OCI-LY3 (cell line): ENCODE data around the gene MRPL52.

Experiments
- EZH2phosphoT487 ChIP-seq: fragments of 200-600 bp; shearing (Covaris generic); IDR thresholded peaks from 2 replicates; pipeline ENCODE4 v1.6.1; 2018; ENCODE audit warnings: antibody characterized with exemption, mixed run types, low read depth
- TF ChIP-seq, protein P1 (sequence below): fragments of 200-600, 300-600 bp; sonication (generic); IDR thresholded peaks from 2 replicates; pipeline ENCODE4 v1.5.1; 2014; ENCODE audit warnings: antibody characterized with exemption, low read length, low read depth

DNA sequence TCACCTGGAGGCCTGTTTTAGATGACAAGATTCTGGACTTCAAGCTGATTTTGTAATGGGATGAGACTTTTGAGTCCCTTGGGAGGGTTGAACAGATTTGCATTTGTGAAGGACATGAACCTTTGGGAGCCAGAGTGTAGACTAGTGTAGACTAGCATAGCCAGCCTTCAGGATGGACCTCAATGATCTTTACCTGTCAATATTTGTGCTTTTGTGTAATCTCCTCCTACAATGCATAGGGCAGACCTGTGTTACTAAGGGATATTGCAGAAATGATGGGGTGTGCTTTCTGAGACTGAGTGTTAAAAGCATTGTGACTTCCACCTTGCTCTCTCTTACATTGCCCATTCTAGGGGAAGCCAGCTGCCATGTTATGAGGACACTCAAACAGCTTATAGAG lies 32.0 kb downstream of the MRPL52 start:
- TF ChIP-seq, protein P1, sequence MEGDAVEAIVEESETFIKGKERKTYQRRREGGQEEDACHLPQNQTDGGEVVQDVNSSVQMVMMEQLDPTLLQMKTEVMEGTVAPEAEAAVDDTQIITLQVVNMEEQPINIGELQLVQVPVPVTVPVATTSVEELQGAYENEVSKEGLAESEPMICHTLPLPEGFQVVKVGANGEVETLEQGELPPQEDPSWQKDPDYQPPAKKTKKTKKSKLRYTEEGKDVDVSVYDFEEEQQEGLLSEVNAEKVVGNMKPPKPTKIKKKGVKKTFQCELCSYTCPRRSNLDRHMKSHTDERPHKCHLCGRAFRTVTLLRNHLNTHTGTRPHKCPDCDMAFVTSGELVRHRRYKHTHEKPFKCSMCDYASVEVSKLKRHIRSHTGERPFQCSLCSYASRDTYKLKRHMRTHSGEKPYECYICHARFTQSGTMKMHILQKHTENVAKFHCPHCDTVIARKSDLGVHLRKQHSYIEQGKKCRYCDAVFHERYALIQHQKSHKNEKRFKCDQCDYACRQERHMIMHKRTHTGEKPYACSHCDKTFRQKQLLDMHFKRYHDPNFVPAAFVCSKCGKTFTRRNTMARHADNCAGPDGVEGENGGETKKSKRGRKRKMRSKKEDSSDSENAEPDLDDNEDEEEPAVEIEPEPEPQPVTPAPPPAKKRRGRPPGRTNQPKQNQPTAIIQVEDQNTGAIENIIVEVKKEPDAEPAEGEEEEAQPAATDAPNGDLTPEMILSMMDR, result no peak
- TF ChIP-seq EZH2phosphoT487, result no peak
